HG03521 (cell line): ENCODE results near the gene RPTOR.

ENCODE experiments used
- ATAC-seq: cut with Tn5 transposase; IDR thresholded peaks from one replicate; pipeline ENCODE4 v1.9.1; 2021; ENCODE audit warnings: mild to moderate bottlenecking, moderate library complexity; ENCODE audit not compliant: unreplicated experiment

The RPTOR gene

GRCh38 chr17:80931421-80932265 is 387.0 kb downstream of the RPTOR start:
- ATAC-seq = no peak

DNA sequence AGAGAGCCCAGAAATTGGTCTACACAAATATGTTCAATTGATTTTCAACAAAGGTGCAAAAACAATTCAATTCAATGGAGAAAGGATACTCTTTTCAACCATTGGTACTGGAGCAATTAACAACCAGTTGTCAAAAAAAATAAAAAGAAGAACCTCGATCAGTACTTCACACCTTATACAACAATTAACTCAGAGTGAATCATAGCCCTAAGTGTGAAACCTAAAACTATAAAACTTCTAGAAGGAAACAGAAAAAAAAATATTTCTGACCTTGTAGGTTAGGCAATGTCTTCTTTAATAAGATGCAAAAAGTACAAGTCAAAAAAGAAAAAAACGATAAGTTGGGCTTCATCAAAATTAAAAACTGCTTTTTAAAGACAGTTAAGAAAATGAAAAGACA is 390.9 kb downstream of the RPTOR start:
- ATAC-seq = no peak

DNA sequence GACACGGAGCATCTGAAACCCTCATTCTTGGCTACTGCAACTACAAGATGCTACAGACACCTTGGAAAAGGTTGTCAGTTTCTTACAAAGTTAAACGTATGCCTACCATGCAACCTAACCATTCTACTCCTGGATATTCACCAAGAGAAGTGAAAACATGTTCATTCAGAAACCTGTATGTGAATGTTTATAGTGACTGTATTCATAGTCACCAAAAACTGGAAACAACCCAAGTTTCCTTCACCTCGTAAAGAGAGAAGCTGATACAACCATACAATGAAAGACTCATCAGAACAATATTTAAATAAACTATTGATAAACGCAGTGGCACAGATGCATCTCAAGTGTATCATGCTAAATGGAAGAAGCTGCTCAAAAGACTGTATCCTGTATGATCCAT is 391.6 kb downstream of the RPTOR start:
- no peak for ATAC-seq

- no peak for ATAC-seq
These were observed 392.1 kb downstream of the RPTOR start for GRCh38 chr17:80936723-80937122.

DNA sequence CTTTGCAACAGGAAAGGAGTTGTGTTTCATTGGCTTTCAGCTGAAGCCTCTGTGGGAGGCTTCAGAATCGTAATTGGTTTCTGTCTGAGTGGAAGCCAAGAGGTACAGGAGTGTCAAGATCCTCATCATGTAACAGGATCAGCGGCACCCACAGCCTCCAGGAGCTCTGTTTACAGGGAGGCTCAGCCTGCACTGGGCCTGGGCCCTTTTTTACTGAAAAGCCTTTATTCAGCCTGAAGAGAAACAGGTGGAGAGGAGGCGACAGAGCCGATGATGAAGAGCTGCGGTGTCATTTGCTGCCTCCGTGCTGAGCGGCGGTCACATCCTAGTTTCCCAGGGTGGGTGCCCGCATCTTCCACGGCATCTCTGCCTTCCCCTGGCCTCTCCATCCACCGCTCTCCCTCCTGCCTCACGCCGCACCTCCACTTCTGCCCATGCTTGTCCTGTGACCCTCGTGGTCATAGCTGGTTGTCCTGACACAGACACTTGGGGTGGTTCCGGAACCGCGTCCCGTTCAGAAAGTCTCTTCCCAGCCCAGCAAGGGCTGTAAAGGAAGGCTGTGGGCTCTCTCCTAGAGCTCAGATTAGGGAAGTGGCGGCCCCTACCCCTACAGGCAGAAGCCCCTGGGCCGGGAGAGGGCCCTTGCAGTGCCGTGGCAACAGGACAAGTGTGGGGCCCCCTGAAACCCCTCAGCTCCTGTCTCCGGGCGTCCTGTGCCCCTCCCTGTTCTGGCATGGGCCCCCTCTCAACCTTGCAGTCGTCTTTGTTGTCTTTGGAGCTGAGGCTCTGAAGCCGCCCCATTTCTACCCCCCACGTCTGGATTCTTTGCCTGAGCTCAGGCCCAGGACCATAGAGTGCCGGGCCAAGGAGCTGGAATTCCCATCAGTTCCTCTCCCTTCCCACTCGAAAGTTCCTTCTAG is 393.1 kb downstream of the RPTOR start:
- ATAC-seq = no peak

- ATAC-seq = no peak
These were observed 393.9 kb downstream of the RPTOR start for GRCh38 chr17:80938556-80938955.

DNA sequence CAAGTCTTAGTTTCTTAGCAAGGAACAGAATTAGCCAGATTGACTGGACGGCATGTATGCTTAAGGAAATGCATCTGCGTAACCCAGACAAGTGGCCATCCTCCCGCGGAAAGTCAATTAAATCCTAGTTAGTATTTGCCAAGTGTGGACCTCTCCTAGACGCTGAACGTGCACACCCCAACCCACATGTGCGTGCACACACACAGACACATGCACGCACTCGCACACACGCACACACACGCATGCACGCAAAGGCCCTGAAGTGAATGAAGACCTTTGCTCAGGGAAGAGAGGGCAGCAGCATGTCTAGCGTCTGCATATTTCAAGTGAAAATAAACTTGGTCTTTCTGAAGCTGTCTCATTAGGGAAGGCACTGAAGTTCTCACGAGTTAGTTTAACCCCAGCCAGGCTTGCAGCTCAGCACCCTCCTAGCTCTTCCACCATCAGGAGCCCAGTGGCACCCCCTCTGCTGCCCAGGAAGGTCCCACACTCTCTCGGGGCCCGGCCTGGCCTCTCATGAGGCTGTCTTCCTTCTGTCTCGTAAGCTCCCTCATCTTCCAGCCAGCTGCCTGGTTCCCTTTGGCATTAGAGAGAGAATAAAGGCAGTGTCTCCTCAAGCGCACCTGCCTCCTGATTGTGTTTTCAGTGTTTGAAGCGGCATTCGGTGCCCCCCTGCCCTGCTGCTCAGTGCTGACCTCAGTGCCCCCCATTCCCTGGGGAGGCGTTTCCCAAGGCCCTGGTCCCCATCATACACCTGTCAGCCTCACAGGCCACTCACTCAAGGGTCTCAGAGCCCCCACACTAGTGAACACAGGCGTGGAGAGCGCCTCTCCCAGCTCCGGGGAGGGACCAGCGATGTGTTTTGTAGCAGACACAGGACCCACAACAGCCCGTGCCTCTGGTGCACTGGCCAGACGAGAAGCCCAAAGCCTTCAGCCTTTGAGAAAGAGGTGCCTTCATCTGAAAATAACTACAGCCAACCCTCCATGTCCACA is 394.8 kb downstream of the RPTOR start:
- no peak for ATAC-seq

GRCh38 chr17:80940171-80941123 is 395.8 kb downstream of the RPTOR start:
- ATAC-seq = no peak

- no peak for ATAC-seq
These were observed 396.5 kb downstream of the RPTOR start for GRCh38 chr17:80941171-80941570.

- ATAC-seq = no peak
These were observed 397.2 kb downstream of the RPTOR start for GRCh38 chr17:80941743-80942422.

DNA sequence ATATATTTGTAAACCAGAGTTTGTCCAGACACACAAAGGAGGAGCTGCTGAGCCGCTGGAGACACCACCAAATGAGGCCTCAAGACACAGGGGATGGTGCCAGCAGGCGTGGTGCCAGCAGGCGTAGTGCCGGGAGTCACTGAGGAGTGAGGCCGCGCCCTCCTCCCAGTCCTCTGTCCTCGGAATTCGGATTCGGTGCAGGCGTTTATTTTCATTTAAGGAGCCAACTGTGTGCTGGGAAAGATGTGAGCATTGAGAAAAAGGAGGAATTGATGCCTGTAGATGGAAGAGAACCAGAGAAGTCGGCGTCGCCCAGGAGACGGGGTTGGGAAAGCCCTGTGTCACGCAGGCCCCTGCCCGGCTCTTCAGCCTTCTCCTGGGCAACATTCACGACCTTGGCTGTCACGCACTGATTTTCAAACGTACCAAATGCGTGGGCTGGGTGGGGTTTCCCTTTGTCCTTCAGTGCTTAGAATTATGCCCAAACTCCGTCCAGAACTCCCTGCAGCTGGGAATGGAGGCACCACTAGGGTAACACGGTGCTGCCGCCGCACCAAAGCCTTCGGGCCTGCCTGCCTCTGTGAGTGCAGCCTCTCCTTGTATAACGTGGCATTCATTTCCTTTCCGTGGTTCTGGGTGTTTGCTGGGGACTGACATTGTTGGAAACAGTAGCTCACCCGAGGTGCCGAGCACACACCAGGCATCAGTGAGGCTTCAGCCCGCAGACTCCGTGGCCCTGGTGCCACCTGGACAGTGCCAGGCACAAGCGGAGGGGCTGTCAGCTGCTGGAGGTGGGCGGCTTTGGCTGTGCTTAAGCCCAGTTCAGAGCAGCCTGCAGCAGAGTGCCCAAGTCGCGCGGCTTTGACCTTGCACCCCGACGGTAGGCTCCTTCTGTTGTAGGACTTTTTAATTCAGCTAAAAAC is 398.0 kb downstream of the RPTOR start:
- ATAC-seq = no peak

DNA sequence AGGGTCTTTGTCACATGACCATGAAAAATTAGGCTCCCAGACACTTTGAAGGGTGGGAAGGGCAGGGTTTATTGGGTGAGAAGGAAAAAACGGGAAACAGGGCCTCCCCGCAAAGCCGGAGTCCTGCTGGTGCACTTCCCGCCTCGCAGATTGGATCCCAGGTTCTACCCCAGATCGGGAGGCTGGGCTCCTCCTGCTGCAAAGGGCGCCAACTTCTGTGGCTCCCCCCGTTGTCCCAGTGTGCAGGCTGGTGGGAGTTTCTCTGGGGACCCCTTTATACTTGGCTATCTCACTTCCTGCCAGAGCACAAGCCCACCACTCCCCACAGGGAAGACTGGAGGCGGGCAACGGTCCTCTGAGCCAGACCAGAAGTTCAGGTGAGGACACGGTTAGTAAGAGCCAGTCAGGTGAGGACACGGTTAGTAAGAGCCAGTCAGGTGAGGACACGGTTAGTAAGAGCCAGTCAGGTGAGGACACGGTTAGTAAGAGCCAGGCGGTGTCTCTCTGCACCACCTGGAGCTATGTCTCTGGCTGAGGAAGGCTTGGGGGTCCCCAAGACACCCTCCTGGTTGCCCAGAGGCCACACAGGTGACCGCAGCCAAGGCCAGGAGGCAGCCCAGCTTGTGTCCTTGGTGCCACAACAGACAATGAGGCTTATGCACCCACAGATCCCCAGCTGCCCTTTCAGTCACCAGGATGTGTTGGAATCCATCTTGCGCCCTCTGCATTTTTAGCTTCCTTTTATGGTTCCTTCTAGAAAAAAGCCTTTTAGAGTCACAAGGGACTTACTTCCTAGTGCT is 398.9 kb downstream of the RPTOR start:
- no peak for ATAC-seq

DNA sequence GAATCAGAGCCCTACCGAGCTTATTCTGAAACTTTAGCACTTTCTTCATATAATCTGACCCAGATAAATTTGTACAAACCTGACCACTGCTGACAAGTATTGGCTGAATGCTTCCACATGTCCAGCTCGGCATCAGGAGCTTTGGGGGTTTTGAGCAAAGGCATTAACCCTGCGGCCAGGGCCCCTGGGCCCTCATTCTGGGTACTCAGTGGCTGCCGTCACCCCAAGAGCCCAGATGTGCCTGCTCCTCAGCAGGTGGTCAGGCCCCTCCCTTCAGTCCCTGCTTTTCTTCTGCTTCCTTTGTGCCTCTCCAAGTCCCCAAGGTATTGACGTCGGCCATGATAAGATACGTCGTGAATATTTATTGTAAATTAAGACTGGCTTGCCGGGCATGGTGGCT is 399.7 kb downstream of the RPTOR start:
- no peak for ATAC-seq

GRCh38 chr17:80945736-80946135 is 401.1 kb downstream of the RPTOR start:
- no peak for ATAC-seq

GRCh38 chr17:80946449-80946848 is 401.8 kb downstream of the RPTOR start:
- ATAC-seq = no peak

GRCh38 chr17:80947200-80947940 is 402.7 kb downstream of the RPTOR start:
- ATAC-seq = no peak
